IMR-90 (cell line): ENCODE results near the gene ANKRD30A.

ENCODE experiments used
- BHLHE40 ChIP-seq: fragments of 150-350 bp; IDR thresholded peaks from 2 replicates; pipeline ENCODE4 v1.6.1; 2016; ENCODE audit warnings: mild to moderate bottlenecking, low read depth, low read length
- CHD1 ChIP-seq: IDR thresholded peaks from 2 replicates; pipeline ENCODE4 v1.6.1; 2012; ENCODE audit warnings: low read depth, low read length, improper control_type of control experiment
- CTCF ChIP-seq: conservative IDR thresholded peaks from 2 replicates; pipeline ENCODE4 v1.5.1; 2012; ENCODE audit warnings: mild to moderate bottlenecking, low read depth, low read length, improper control_type of control experiment
- ELK1 ChIP-seq: fragments of 150-350 bp; IDR thresholded peaks from 2 replicates; pipeline ENCODE4 v1.6.1; 2016; ENCODE audit warnings: low read depth, mild to moderate bottlenecking, low read length, moderate library complexity, borderline replicate concordance
- FOS ChIP-seq: fragments of 150-350 bp; IDR thresholded peaks from 2 replicates; pipeline ENCODE4 v1.6.1; 2016; ENCODE audit warnings: low read depth, low read length
- MAFK ChIP-seq: IDR thresholded peaks from 2 replicates; pipeline ENCODE4 v1.6.1; 2012; ENCODE audit warnings: low read depth, low read length, improper control_type of control experiment
- MXI1 ChIP-seq: IDR thresholded peaks from 2 replicates; pipeline ENCODE4 v1.6.1; 2012; ENCODE audit warnings: low read depth, mild to moderate bottlenecking, low read length, moderate library complexity, borderline replicate concordance
- NFE2L2 ChIP-seq: fragments of 150-350 bp; IDR thresholded peaks from 2 replicates; pipeline ENCODE4 v1.6.1; 2016; ENCODE audit warnings: low read depth, mild to moderate bottlenecking, low read length
- POLR2A ChIP-seq: IDR thresholded peaks from 2 replicates; pipeline ENCODE4 v1.6.1; 2012; ENCODE audit warnings: mild to moderate bottlenecking, low read depth, low read length
- RAD21 ChIP-seq: IDR thresholded peaks from 2 replicates; pipeline ENCODE4 v1.6.1; 2012; ENCODE audit warnings: low read length, improper control_type of control experiment
- RCOR1 ChIP-seq: IDR thresholded peaks from 2 replicates; pipeline ENCODE4 v1.6.1; 2012; ENCODE audit warnings: mild to moderate bottlenecking, low read length, improper control_type of control experiment; ENCODE audit not compliant: insufficient replicate concordance
- RFX5 ChIP-seq: IDR thresholded peaks from 2 replicates; pipeline ENCODE4 v1.8.0; 2012; ENCODE audit warnings: low read depth, mild to moderate bottlenecking, low read length, moderate library complexity
- SMC3 ChIP-seq: fragments of 150-350 bp; IDR thresholded peaks from 2 replicates; pipeline ENCODE4 v1.6.1; 2016; ENCODE audit warnings: low read depth, mild to moderate bottlenecking, antibody characterized with exemption, low read length, moderate library complexity
- USF2 ChIP-seq: fragments of 150-350 bp; IDR thresholded peaks from 2 replicates; pipeline ENCODE4 v1.6.1; 2017; ENCODE audit warnings: mild to moderate bottlenecking, antibody characterized with exemption, low read length, low read depth

GRCh38 chr10:37289833-37290464, 164.6 kb downstream of the ANKRD30A start:
- TF ChIP-seq CTCF = no peak
- no peak for TF ChIP-seq ELK1
- TF ChIP-seq SMC3 = no peak
- no peak for TF ChIP-seq MXI1
- TF ChIP-seq POLR2A = no peak
- TF ChIP-seq CHD1 = no peak
- TF ChIP-seq RAD21 = no peak
- no peak for TF ChIP-seq USF2
- no peak for TF ChIP-seq MAFK
- TF ChIP-seq RFX5 = no peak
- TF ChIP-seq FOS = no peak
- TF ChIP-seq RCOR1 = no peak
- TF ChIP-seq BHLHE40 = no peak
- TF ChIP-seq NFE2L2 = no peak
